Naive B cell (primary cell): Measurements from ENCODE around the gene IFNE. TPM values are rescaled to one million over a fixed set of nuclear protein-coding genes. Genes with fewer than 3 reads are reported as not detected.

Experiments used
- ATAC-seq, 2 donors: fragments of 150-1000 bp; cut with Tn5 transposase; 2 replicates each; pipeline ENCODE4 v1.10.0; 2021; ENCODE audit warnings: low read depth in 2 of 2, mild to moderate bottlenecking in 2 of 2, moderate library complexity in 2 of 2
- DNase-seq: peaks from one replicate; pipeline ENCODE4 v3.0.0; 2022
- H3K27ac Mint-ChIP-seq, 6 donors: one replicate each; pipeline ENCODE4 v1.8.0; 2020 to 2022; ENCODE audit warnings: mild to moderate bottlenecking in 6 of 6, mixed read lengths in 6 of 6, moderate library complexity in 5 of 6, inconsistent platforms in 2 of 6
- H3K27me3 Mint-ChIP-seq, 3 donors: one replicate each; pipeline ENCODE4 v1.8.0; 2021 to 2022; ENCODE audit warnings: mixed read lengths in 3 of 3, mild to moderate bottlenecking in 1 of 3
- H3K36me3 Mint-ChIP-seq, 2 donors: one replicate each; pipeline ENCODE4 v1.8.0; 2020 to 2022; ENCODE audit warnings: mixed read lengths in 2 of 2, inconsistent platforms in 1 of 2, mild to moderate bottlenecking in 1 of 2
- H3K4me1 Mint-ChIP-seq, 3 donors: one replicate each; pipeline ENCODE4 v1.8.0; 2020 to 2022; ENCODE audit warnings: mixed read lengths in 3 of 3, inconsistent platforms in 1 of 3, mild to moderate bottlenecking in 1 of 3, moderate library complexity in 1 of 3
- H3K4me3 Mint-ChIP-seq, 8 donors: one replicate each; pipeline ENCODE4 v1.8.0; 2020 to 2022; ENCODE audit warnings: mild to moderate bottlenecking in 8 of 8, mixed read lengths in 8 of 8, moderate library complexity in 8 of 8, inconsistent platforms in 2 of 8
- H3K9me3 Mint-ChIP-seq, 7 donors: one replicate each; pipeline ENCODE4 v1.8.0; 2020 to 2022; ENCODE audit warnings: mixed read lengths in 7 of 7, mild to moderate bottlenecking in 5 of 7, inconsistent platforms in 2 of 7, moderate library complexity in 1 of 7
- polyA plus RNA-seq, 6 donors: library from polyadenylated mRNA; unstranded; fragments of 300-500 nt; fragmentation: Illumina TruSeq; gene quantifications; one replicate each; pipeline ENCODE4 v1.2.3, GENCODE V29; 2021; ENCODE audit warnings: low read depth in 6 of 6

Gene IFNE, protein sequence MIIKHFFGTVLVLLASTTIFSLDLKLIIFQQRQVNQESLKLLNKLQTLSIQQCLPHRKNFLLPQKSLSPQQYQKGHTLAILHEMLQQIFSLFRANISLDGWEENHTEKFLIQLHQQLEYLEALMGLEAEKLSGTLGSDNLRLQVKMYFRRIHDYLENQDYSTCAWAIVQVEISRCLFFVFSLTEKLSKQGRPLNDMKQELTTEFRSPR
- not detected for polyA plus RNA-seq

- peaks cover 0 to 6% (median 5%) of the 10 kb centered on the region in 3 donors for H3K4me1 Mint-ChIP-seq
- H3K4me3 Mint-ChIP-seq = peak within 1 kb of the TSS in 1 of 8 donors; percentile 54
- H3K27ac Mint-ChIP-seq = peak within 1 kb of the TSS in 1 of 6 donors; percentile 38
- peaks cover 0 to 8% (median 5%) of the 10 kb centered on the region in 3 donors for H3K27me3 Mint-ChIP-seq
- H3K9me3 Mint-ChIP-seq = peaks cover 7 to 22% (median 14%) of the 10 kb centered on the region in 7 donors
- no peak for ATAC-seq
- H3K36me3 Mint-ChIP-seq = peaks cover 0 to 16% of the 10 kb centered on the region in 2 donors
- DNase-seq = no peak
Observed at GRCh38 chr9:21482213-21482612, at the start of gene IFNE. Gene IFNE, minus strand, starts transcription at chr9:21482313. Its CDS starts 619 bp downstream, at chr9:21481694.

- H3K9me3 Mint-ChIP-seq = no peaks in the 10 kb centered on the region
- no peak overlapping the region for H3K4me3 Mint-ChIP-seq
- peaks cover 6 to 8% (median 6%) of the 10 kb centered on the region in 3 donors for H3K4me1 Mint-ChIP-seq
- no peaks in the 10 kb centered on the region for H3K36me3 Mint-ChIP-seq
- ATAC-seq (no peak), DNase-seq (no peak)
- H3K27me3 Mint-ChIP-seq = peaks cover 32 to 75% (median 66%) of the 10 kb centered on the region in 3 donors
- H3K27ac Mint-ChIP-seq = no peak overlapping the region
Observed at GRCh38 chr9:21528123-21528808, 46.2 kb upstream of the IFNE start.

GRCh38 chr9:21527579-21527978, 45.5 kb upstream of the IFNE start:
- no peaks in the 10 kb centered on the region for H3K36me3 Mint-ChIP-seq
- H3K27ac Mint-ChIP-seq = peak overlapping the region in 1 of 6 donors; percentile 11
- peak; percentile 68 to 74 for ATAC-seq
- no peak overlapping the region for H3K4me3 Mint-ChIP-seq
- H3K27me3 Mint-ChIP-seq = peaks cover 35 to 69% (median 68%) of the 10 kb centered on the region in 3 donors
- no peaks in the 10 kb centered on the region for H3K9me3 Mint-ChIP-seq
- peaks cover 6 to 8% (median 6%) of the 10 kb centered on the region in 3 donors for H3K4me1 Mint-ChIP-seq
- peak; percentile 10 for DNase-seq

DNA sequence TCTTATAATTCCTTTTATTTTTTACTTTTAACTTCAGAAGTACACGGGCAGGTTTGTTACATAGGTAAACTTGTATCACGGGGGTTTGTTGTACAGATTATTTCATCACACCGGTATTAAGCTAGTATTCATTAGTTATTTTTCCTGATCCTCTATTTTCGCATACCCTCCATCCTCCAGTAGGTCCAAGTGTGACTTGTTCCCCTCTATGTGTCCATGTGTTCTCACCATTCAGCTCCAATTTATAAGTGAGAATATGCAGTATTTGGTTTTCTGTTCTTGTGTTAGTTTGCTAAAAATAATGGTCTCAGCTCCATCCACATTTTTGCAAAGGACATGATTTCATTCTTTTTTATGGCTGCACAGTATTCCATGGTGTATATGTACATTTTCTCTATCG, 43.1 kb upstream of the IFNE start:
- H3K27me3 Mint-ChIP-seq = peaks cover 34 to 75% (median 58%) of the 10 kb centered on the region in 3 donors
- H3K4me3 Mint-ChIP-seq = no peak overlapping the region
- H3K9me3 Mint-ChIP-seq = peaks cover 0 to 5% (median 0%) of the 10 kb centered on the region in 7 donors

DNA sequence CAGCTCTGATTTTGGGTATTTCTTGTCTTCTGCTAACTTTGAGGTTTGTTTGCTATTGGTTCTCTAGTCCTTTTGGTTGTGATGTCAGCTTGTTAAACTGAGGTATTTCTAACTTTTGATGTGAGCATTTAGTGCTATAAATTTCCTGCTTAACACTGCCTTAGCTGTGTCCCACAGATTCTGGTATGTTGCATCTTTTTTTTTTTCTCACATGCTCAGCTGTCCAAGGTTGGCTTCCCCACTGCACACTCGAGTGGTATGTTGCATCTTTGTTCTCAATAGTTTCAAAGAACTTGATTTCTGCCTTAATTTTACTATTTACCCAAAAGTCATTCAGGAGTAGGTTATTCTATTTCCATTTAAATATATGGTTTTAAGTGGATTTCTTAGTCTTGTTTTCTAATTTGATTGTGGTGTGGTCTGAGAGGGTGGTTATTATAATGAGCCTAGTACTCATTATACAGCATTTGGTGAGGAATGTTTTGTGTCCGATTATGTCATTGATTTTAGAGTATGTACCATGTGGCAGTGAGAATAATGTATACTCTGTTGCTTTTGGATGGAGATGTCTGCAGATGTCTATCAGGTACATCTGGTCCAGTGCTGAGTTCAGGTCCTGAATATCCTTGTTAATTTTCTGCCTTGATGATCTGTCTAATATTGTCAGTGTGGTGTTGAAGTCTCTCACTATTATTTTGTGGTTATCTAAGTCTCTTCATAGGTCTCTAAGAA, 42.2 kb upstream of the IFNE start:
- ATAC-seq = no peak
- Mint-ChIP-seq H3K36me3 (no peaks in the 10 kb centered on the region), H3K27me3 (peaks cover 34 to 73% (median 65%) of the 10 kb centered on the region in 3 donors), H3K4me1 (peaks cover 6 to 8% (median 6%) of the 10 kb centered on the region in 3 donors), H3K9me3 (peaks cover 0 to 5% (median 0%) of the 10 kb centered on the region in 7 donors), H3K27ac (no peak overlapping the region), H3K4me3 (no peak overlapping the region)
- DNase-seq = no peak

More for the DNA sequence above, 43.1 kb upstream of the IFNE start:
- H3K36me3 Mint-ChIP-seq = no peaks in the 10 kb centered on the region
- ATAC-seq = no peak
- DNase-seq = no peak
- peaks cover 6 to 8% (median 6%) of the 10 kb centered on the region in 3 donors for H3K4me1 Mint-ChIP-seq
- H3K27ac Mint-ChIP-seq = no peak overlapping the region

- ATAC-seq (no peak), DNase-seq (no peak)
- Mint-ChIP-seq H3K9me3 (peaks cover 0 to 5% (median 0%) of the 10 kb centered on the region in 7 donors), H3K4me3 (no peak overlapping the region), H3K36me3 (no peaks in the 10 kb centered on the region), H3K27ac (no peak overlapping the region), H3K27me3 (peaks cover 34 to 64% (median 61%) of the 10 kb centered on the region in 3 donors), H3K4me1 (peaks cover 6 to 8% (median 6%) of the 10 kb centered on the region in 3 donors)
Observed at GRCh38 chr9:21523021-21524014, 41.2 kb upstream of the IFNE start.

DNA sequence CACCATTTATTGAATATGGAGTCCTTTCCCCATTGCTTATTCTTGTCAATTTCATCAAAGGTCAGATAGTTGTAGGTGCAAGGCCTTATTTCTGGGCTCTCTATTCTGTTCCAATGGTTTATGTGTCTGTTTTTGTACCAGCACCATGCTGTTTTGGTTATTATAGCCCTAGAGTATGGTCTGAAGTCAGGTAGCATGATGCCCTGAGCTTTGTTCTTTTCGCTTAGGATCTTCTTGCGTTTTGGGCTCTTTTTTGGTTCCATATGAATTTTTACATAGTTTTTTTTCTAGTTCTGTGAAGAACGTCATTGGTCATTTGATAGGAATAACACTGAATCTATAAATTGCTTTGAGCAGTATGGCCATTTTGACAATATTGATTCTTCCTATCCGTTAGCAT, 40.2 kb upstream of the IFNE start:
- DNase-seq = no peak
- peaks cover 0 to under 1% (median 0%) of the 10 kb centered on the region in 3 donors for H3K4me1 Mint-ChIP-seq
- H3K36me3 Mint-ChIP-seq = no peaks in the 10 kb centered on the region
- no peak for ATAC-seq
- H3K27ac Mint-ChIP-seq = no peak overlapping the region
- H3K27me3 Mint-ChIP-seq = peaks cover 34 to 57% (median 53%) of the 10 kb centered on the region in 3 donors
- H3K4me3 Mint-ChIP-seq = no peak overlapping the region
- H3K9me3 Mint-ChIP-seq = peaks cover 0 to 5% (median 0%) of the 10 kb centered on the region in 7 donors

DNA sequence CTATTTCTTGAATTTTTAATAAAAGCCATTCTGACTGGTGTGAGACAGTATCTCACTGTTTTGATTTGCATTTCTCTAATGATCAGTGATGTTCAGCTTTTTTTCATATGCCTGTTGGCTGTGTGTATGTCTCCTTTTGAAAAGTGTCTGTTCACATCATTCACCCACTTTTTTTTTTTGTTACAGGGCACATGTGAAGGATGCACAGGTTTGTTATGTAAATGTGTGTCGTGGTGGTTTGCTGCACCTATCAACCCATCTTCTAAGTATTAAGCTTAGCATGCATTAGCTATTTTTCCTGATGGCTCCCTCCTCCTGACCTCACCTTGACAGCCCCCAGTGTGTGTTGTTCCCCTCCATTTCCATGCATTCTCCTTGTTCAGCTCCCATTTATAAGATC, 39.3 kb upstream of the IFNE start:
- H3K4me1 Mint-ChIP-seq = no peaks in the 10 kb centered on the region
- ATAC-seq = no peak
- H3K27me3 Mint-ChIP-seq = peaks cover 26 to 48% (median 44%) of the 10 kb centered on the region in 3 donors
- no peak overlapping the region for H3K4me3 Mint-ChIP-seq
- H3K36me3 Mint-ChIP-seq = no peaks in the 10 kb centered on the region
- no peak for DNase-seq
- peaks cover 0 to 5% (median 0%) of the 10 kb centered on the region in 7 donors for H3K9me3 Mint-ChIP-seq
- H3K27ac Mint-ChIP-seq = no peak overlapping the region

GRCh38 chr9:21520501-21521228, 38.6 kb upstream of the IFNE start:
- Mint-ChIP-seq H3K27ac (no peak overlapping the region), H3K36me3 (no peaks in the 10 kb centered on the region), H3K4me3 (no peak overlapping the region), H3K9me3 (peaks cover 0 to 5% (median 0%) of the 10 kb centered on the region in 7 donors), H3K4me1 (no peaks in the 10 kb centered on the region), H3K27me3 (peaks cover 22 to 40% (median 38%) of the 10 kb centered on the region in 3 donors)
- DNase-seq = no peak
- no peak for ATAC-seq

GRCh38 chr9:21519855-21520434, 37.8 kb upstream of the IFNE start:
- no peak overlapping the region for H3K4me3 Mint-ChIP-seq
- ATAC-seq (no peak), DNase-seq (no peak)
- H3K27me3 Mint-ChIP-seq = peaks cover 22 to 37% (median 31%) of the 10 kb centered on the region in 3 donors
- no peaks in the 10 kb centered on the region for H3K36me3 Mint-ChIP-seq
- no peak overlapping the region for H3K27ac Mint-ChIP-seq
- H3K4me1 Mint-ChIP-seq = no peaks in the 10 kb centered on the region
- peaks cover 0 to 5% (median 0%) of the 10 kb centered on the region in 7 donors for H3K9me3 Mint-ChIP-seq

DNA sequence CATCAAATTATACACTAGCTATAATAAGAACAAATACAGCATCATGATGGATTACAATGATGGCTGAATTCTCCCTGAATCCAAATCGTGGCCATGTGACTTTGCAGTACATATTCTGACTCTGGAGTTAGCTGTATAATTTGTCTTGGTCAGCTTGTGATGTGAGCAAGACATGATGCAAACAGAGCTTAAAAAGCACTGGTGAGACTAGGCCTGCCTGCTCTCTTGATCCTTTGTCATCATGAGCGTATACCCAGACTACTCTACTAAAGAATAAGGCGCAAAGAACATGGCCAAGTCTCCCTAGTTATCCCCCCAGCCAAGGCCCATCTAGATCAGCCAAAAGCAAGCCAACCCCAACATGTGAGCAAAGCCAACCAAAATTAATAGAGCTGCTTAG, 34.7 kb upstream of the IFNE start:
- peaks cover 0 to 5% (median 0%) of the 10 kb centered on the region in 7 donors for H3K9me3 Mint-ChIP-seq
- H3K27ac Mint-ChIP-seq = no peak overlapping the region
- H3K36me3 Mint-ChIP-seq = no peaks in the 10 kb centered on the region
- H3K4me1 Mint-ChIP-seq = no peaks in the 10 kb centered on the region
- DNase-seq (no peak), ATAC-seq (no peak)
- H3K4me3 Mint-ChIP-seq = no peak overlapping the region
- H3K27me3 Mint-ChIP-seq = peaks cover 4 to 18% (median 11%) of the 10 kb centered on the region in 3 donors

DNA sequence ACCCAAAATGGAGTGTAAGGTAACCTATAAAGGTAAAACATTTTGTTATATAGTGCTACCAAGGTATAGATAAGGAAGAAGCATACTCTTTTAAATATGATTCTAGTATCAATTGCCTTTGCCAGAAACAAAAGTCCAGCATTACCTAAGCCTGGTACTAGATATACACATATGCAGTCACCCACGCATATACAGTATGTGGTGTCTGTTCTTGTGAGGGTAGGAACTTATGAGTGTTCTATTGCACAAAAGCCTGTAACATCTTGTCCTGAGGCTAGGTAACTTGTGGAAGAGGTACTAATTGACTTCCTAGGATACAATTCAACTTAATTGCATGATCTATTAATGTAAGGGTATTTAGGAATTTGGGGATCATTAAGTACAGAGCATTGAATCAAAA, 31.3 kb upstream of the IFNE start:
- Mint-ChIP-seq H3K9me3 (no peaks in the 10 kb centered on the region), H3K4me1 (no peaks in the 10 kb centered on the region), H3K27ac (no peak overlapping the region), H3K36me3 (no peaks in the 10 kb centered on the region), H3K27me3 (peaks cover 0 to 6% (median 0%) of the 10 kb centered on the region in 3 donors), H3K4me3 (no peak overlapping the region)
- DNase-seq (no peak), ATAC-seq (no peak)
